ENCODE results near the gene RFPL4AL1.

- TF ChIP-seq CTCF (IDR thresholded peaks at IDR 0.05) (no peak), POLR2A (IDR thresholded peaks at IDR 0.05) (no peak)
These were observed 9.4 kb downstream of the RFPL4AL1 start for GRCh38 chr19:55778331-55778730.

Data from adrenal gland (tissue), 5 donors.